Ovary (tissue), 9 donors: ENCODE results near the gene SCARF2. TPM values are rescaled to one million over a fixed set of nuclear protein-coding genes. Genes with fewer than 3 reads are reported as not detected.

ENCODE experiments used
- DNase-seq, 5 donors: peaks; one replicate each; pipeline ENCODE4 v3.0.0-alpha.2; 2019 to 2020
- H3K27ac ChIP-seq, 2 donors: fragments of 200-600 bp; one replicate each; pipeline versions ENCODE4 v1.5.1 to v1.8.0; 2019 to 2022
- H3K27me3 ChIP-seq: fragments of 200-600 bp; one replicate; pipeline ENCODE4 v1.8.0; 2022
- H3K36me3 ChIP-seq: fragments of 200-600 bp; sonication (generic); one replicate; pipeline ENCODE4 v1.5.1; 2019
- H3K4me1 ChIP-seq: one replicate; pipeline ENCODE4 v1.8.1; 2013; ENCODE audit warnings: mild to moderate bottlenecking, moderate library complexity; ENCODE audit not compliant: insufficient read depth
- H3K4me3 ChIP-seq: fragments of 200-600 bp; sonication (generic); one replicate; pipeline ENCODE4 v1.5.1; 2017
- H3K9me3 ChIP-seq, 2 donors: fragments of 200-600 bp in 1 of 2; sonication (generic) in 1 of 2; one replicate each; pipeline versions ENCODE4 v1.5.1 to v1.8.1; 2013 to 2019; ENCODE audit warnings: mild to moderate bottlenecking in 1 of 2, moderate library complexity in 1 of 2
- CTCF ChIP-seq, 3 donors: fragments of 450-650 bp in 2 of 3; fragments of 200-600 bp in 1 of 3; IDR thresholded peaks; one replicate each; pipeline versions ENCODE4 v1.5.1 to v1.8.0; 2016 to 2022; ENCODE audit warnings: antibody characterized with exemption in 3 of 3, mild to moderate bottlenecking in 1 of 3
- EP300 ChIP-seq: sonication (generic); formaldehyde crosslinking; IDR thresholded peaks from one replicate; pipeline ENCODE4 v1.6.1; 2017; ENCODE audit warnings: antibody characterized with exemption
- POLR2A ChIP-seq: fragments of 450-650 bp; IDR thresholded peaks from one replicate; pipeline ENCODE4 v1.6.1; 2017; ENCODE audit warnings: antibody characterized with exemption, mild to moderate bottlenecking, moderate library complexity
- WGBS, 3 donors: extraction: QIAGEN DNeasy Blood & Tissue Kit in 1 of 3; methylation state at CpG; one replicate each; pipeline versions ENCODE4 v1.1.5 to v1.1.7; 2013 to 2017; 5-methylcytosine and 5-hydroxymethylcytosine counted together
- intact Hi-C, 4 donors: fragments of 100-400 bp; cut with DNase I; formaldehyde crosslinking; loops; one replicate each; pipeline versions ENCODE4 v1.11.0 to v1.15.1; 2022 to 2023
- polyA plus RNA-seq, 2 donors: library from polyadenylated mRNA; stranded (reverse); fragments of 200-250 nt in 1 of 2; fragments of 350-450 nt in 1 of 2; fragmentation: Illumina TruSeq in 1 of 2; extraction: RNeasy Lipid Tissue Mini Kit (QIAGEN cat#74804) in 1 of 2; gene quantifications; one replicate each; pipeline ENCODE4 v1.2.3, GENCODE V29; 2013 to 2014
- total RNA-seq, 7 donors: library from RNA; depleted of rRNA in 2 of 7; stranded (reverse); fragments of >200 nt in 2 of 7; fragmentation: NEBNext Ultra II Directional in 3 of 7; extraction: Animal tissue kit (Norgen Biotek cat#: 25700) in 3 of 7; gene quantifications; one replicate each; pipeline versions ENCODE4 v1.1.0 to v1.2.4, GENCODE V29; 2016 to 2023
- donor health status: DM: no; HTN: no; CAD: no; lungs with moderate emphysema.
- donor health status: DM: no; HTN: no; CAD: no.
- donor health status: Bipolar disorder and iron deficiency.
- donor health status: DM: yes; HTN: yes; CAD: no.
- donor health status: DM: no; HTN: no; CAD: no.
- donor health status: DM: yes; HTN: yes; CAD: no.

SCARF2 gene
- total and polyA plus RNA-seq, 9 donors = 2.1 to 44.6 (median 19.9) TPM

GRCh38 chr22:20434264-20434751 is 3.3 kb downstream of the SCARF2 start:
- no peak for TF ChIP-seq CTCF (IDR thresholded peaks at IDR 0.05)
- TF ChIP-seq EP300 = no peak
- TF ChIP-seq POLR2A = no peak
- Histone ChIP-seq H3K36me3 (no peaks in the 10 kb centered on the region), H3K27me3 (no peaks in the 10 kb centered on the region), H3K9me3 (no peaks in the 10 kb centered on the region), H3K4me3 (no peak overlapping the region), H3K27ac (no peak overlapping the region), H3K4me1 (peaks cover 15% of the 10 kb centered on the region)
- DNase-seq = peak in 2 of 5 donors; percentile 13 to 31
- 83 to 89% (median 87%) methylated on average over 12 of the region's 12 CpGs for WGBS, 3 donors
- intact Hi-C loops = no loop called here

DNA sequence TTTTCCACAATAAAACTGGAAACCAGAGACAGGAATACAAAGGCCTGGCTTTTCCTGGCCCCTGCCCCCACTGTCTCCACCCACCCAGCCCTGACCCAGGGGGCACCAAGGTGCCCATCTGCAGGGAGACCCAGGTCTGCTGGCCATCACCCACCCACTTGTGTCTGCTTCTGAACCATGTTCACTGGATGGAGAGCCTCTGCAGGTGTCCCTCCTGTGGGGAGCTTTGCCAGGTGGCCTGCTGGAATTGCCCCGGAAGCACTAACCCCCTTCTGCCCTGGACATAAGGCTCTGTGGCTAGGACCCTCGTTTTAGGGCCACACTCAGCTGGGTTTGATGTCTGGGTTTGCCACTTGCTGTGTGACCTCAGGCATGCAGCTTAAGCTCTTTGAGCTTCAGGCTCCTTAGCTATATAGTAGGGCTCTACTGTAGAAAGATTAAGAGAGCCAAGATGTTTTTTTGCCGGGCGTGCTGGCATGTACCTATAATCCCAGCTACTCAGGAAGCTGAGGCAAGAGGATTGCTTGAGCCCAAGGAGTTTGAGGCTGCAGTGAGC is 3.9 kb downstream of the SCARF2 start:
- Histone ChIP-seq H3K4me1 (peaks cover 10% of the 10 kb centered on the region), H3K9me3 (no peaks in the 10 kb centered on the region), H3K27ac (no peak overlapping the region), H3K36me3 (no peaks in the 10 kb centered on the region), H3K27me3 (no peaks in the 10 kb centered on the region), H3K4me3 (no peak overlapping the region)
- peak in 2 of 5 donors; percentile 17 to 25 for DNase-seq
- 65 to 76% (median 73%) methylated on average over 4 of the region's 4 CpGs for WGBS, 3 donors
- no peak for TF ChIP-seq CTCF (IDR thresholded peaks at IDR 0.05)
- TF ChIP-seq EP300 = no peak
- TF ChIP-seq POLR2A = no peak
- intact Hi-C loops = no loop called here

GRCh38 chr22:20433191-20433590 is 4.4 kb downstream of the SCARF2 start:
- no peaks in the 10 kb centered on the region for H3K9me3 ChIP-seq
- no peaks in the 10 kb centered on the region for H3K27me3 ChIP-seq
- no peak overlapping the region for H3K27ac ChIP-seq
- no peaks in the 10 kb centered on the region for H3K36me3 ChIP-seq
- no peak overlapping the region for H3K4me3 ChIP-seq
- peak in 2 of 5 donors; percentile 17 to 31 for DNase-seq
- 86 to 93% (median 88%) methylated on average over 11 of the region's 11 CpGs for WGBS, 3 donors
- TF ChIP-seq CTCF (IDR thresholded peaks at IDR 0.05) (no peak), EP300 (no peak), POLR2A (no peak)
- peaks cover 8% of the 10 kb centered on the region for H3K4me1 ChIP-seq
- intact Hi-C loops = no loop called here

DNA sequence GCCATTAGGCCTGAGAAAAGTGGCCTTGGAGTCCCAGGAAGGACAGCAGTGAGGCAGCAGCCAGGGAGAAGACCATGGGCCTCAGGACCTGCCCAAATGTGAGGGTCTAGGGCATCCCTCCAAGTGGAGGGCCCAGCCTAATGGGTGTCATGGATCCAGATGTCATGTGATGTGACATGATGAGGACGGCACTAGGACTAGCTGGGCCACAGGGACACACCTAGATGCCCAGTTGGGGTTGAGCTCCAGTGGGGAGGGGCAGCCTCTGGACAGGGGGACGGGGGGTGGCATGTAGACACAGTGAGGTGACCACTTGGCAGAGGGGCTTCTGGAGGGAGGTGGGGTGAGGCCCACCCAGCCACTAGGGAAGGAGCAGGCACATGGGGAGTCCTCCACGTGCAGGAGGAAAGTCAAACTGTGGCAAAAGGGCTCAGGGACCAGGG is 5.4 kb downstream of the SCARF2 start:
- peaks cover 8% of the 10 kb centered on the region for H3K4me1 ChIP-seq

More for the DNA sequence above, 5.4 kb downstream of the SCARF2 start:
- TF ChIP-seq CTCF (IDR thresholded peaks at IDR 0.05) (no peak), POLR2A (no peak), EP300 (no peak)
- intact Hi-C loops = no loop called here
- H3K36me3 ChIP-seq = no peaks in the 10 kb centered on the region
- no peak overlapping the region for H3K27ac ChIP-seq
- WGBS, 3 donors = 57 to 96% (median 83%) methylated on average over 3 of the region's 3 CpGs
- DNase-seq = peak in 2 of 5 donors; percentile 16 to 28
- H3K9me3 ChIP-seq = no peaks in the 10 kb centered on the region
- H3K27me3 ChIP-seq = no peaks in the 10 kb centered on the region
- no peak overlapping the region for H3K4me3 ChIP-seq
